ENCODE results near the gene SDK1. TPM values are rescaled to one million over a fixed set of nuclear protein-coding genes. Genes with fewer than 3 reads are reported as not detected.

Gene SDK1
- total and polyA plus RNA-seq, 4 donors = 0.12 to 0.47 (median 0.36) TPM

DNA sequence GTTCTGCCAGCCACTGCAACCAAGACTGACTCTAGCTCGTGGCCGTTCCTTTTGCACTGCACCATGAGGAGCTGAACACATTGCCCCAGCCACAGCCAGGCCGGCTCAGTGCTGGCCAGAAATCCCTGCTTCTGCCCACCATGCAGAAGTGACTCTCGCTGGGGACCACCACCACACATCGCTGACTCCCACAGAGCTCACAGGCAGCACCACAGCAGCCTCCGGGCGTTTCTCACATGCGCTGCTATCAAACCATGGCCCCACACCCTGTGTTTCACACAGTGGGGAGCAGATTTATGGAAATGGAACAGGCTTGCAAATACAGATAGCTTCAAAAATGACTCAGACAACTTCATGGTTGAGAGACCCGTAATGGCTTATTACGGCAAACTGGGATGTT, 15.4 kb upstream of the SDK1 start:
- no peak overlapping the region for H3K4me3 ChIP-seq (ENCODE audit: low read depth in 1 of 3, low read length in 3 of 3)
- TF ChIP-seq YY1 (IDR thresholded peaks at IDR 0.05) (no peak), HNF4G (IDR thresholded peaks at IDR 0.05) (no peak), JUND (IDR thresholded peaks at IDR 0.05) (no peak), ZBTB33 (IDR thresholded peaks at IDR 0.05) (no peak), FOXA2 (IDR thresholded peaks at IDR 0.05) (no peak), TAF1 (conservative IDR thresholded peaks at IDR 0.05) (no peak)
- TF ChIP-seq, protein P1, sequence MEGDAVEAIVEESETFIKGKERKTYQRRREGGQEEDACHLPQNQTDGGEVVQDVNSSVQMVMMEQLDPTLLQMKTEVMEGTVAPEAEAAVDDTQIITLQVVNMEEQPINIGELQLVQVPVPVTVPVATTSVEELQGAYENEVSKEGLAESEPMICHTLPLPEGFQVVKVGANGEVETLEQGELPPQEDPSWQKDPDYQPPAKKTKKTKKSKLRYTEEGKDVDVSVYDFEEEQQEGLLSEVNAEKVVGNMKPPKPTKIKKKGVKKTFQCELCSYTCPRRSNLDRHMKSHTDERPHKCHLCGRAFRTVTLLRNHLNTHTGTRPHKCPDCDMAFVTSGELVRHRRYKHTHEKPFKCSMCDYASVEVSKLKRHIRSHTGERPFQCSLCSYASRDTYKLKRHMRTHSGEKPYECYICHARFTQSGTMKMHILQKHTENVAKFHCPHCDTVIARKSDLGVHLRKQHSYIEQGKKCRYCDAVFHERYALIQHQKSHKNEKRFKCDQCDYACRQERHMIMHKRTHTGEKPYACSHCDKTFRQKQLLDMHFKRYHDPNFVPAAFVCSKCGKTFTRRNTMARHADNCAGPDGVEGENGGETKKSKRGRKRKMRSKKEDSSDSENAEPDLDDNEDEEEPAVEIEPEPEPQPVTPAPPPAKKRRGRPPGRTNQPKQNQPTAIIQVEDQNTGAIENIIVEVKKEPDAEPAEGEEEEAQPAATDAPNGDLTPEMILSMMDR (IDR thresholded peaks at IDR 0.05; ENCODE audit: low read depth, low read length, missing input control) = no peak
- WGBS = 77% methylated on average over 10 of the region's 10 CpGs

DNA sequence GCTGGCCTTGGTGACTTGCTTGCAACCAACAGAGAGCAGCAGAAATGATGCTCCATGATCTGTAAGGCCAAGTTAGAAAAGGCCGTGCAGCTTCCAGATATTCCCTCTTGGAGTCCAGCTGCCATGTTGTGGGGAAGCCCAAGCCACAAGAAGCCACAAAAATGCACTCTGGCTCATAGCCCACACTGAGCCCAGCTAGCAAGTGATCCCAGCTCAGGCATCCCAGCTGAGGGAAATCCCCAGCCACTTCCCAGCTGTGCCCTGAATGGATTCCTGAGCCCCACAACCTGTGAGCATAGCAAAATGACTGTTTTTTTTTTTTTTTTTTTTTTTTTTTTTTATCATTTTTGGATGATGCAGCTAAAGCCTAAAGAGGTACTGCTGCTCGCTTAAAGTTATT, 11.1 kb upstream of the SDK1 start:
- Histone ChIP-seq H3K27me3 (ENCODE audit: control insufficient read depth in 4 of 4, insufficient read depth in 4 of 4, low read length in 3 of 4) (no peaks in the 10 kb centered on the region), H3K36me3 (ENCODE audit: control insufficient read depth in 4 of 4, insufficient read depth in 3 of 4, low read depth in 1 of 4, low read length in 3 of 4) (no peaks in the 10 kb centered on the region), H3K9ac (ENCODE audit: low read depth in 1 of 2, low read length in 2 of 2) (no peak overlapping the region), H3K27ac (ENCODE audit: low read depth in 1 of 2, low read length in 2 of 2) (no peak overlapping the region), H3K4me3 (ENCODE audit: low read depth in 1 of 3, low read length in 3 of 3) (no peak overlapping the region), H3K9me3 (ENCODE audit: control insufficient read depth in 4 of 4, low read length in 3 of 4) (peaks cover 0 to 5% (median 3%) of the 10 kb centered on the region in 4 donors), H3K4me1 (ENCODE audit: control insufficient read depth in 4 of 4, insufficient read depth in 4 of 4, low read length in 3 of 4) (no peaks in the 10 kb centered on the region)
- 84% methylated on average over 2 of the region's 2 CpGs for WGBS
- no peak for DNase-seq (ENCODE audit: low spot score)
- TF ChIP-seq, protein P2, sequence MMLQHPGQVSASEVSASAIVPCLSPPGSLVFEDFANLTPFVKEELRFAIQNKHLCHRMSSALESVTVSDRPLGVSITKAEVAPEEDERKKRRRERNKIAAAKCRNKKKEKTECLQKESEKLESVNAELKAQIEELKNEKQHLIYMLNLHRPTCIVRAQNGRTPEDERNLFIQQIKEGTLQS (IDR thresholded peaks at IDR 0.05) = no peak
- TF ChIP-seq, protein P1 (IDR thresholded peaks at IDR 0.05; ENCODE audit: low read depth, low read length, missing input control) = no peak
- TF ChIP-seq JUND (IDR thresholded peaks at IDR 0.05) = no peak
- TF ChIP-seq FOXA1 (IDR thresholded peaks at IDR 0.05) = no peak
- no peak for TF ChIP-seq NR2F2 (IDR thresholded peaks at IDR 0.05)
- TF ChIP-seq TAF1 (conservative IDR thresholded peaks at IDR 0.05) = no peak
- no peak for TF ChIP-seq GABPA (IDR thresholded peaks at IDR 0.05 in 1 of 2, conservative IDR thresholded peaks at IDR 0.05 in 1 of 2)
- no peak for TF ChIP-seq HNF4A (conservative IDR thresholded peaks at IDR 0.05)
- no peak for TF ChIP-seq HNF4G (IDR thresholded peaks at IDR 0.05)
- TF ChIP-seq SP1 (IDR thresholded peaks at IDR 0.05) = no peak
- TF ChIP-seq, protein P3, sequence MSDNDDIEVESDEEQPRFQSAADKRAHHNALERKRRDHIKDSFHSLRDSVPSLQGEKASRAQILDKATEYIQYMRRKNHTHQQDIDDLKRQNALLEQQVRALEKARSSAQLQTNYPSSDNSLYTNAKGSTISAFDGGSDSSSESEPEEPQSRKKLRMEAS (IDR thresholded peaks at IDR 0.05) = no peak
- no peak for TF ChIP-seq FOXA2 (IDR thresholded peaks at IDR 0.05)
- no peak for TF ChIP-seq REST (IDR thresholded peaks at IDR 0.05)
- TF ChIP-seq ZBTB33 (IDR thresholded peaks at IDR 0.05) = no peak
- no peak for TF ChIP-seq RXRA (IDR thresholded peaks at IDR 0.05)
- TF ChIP-seq YY1 (IDR thresholded peaks at IDR 0.05) = no peak
- no peak for TF ChIP-seq RAD21 (IDR thresholded peaks at IDR 0.05)
- TF ChIP-seq EGR1 (IDR thresholded peaks at IDR 0.05; ENCODE audit: low read depth in 2 of 2) = no peak

More for the DNA sequence above, 15.4 kb upstream of the SDK1 start:
- DNase-seq (ENCODE audit: low spot score) = no peak
- Histone ChIP-seq H3K9ac (ENCODE audit: low read depth in 1 of 2, low read length in 2 of 2) (no peak overlapping the region), H3K27ac (ENCODE audit: low read depth in 1 of 2, low read length in 2 of 2) (no peak overlapping the region), H3K4me1 (ENCODE audit: control insufficient read depth in 4 of 4, insufficient read depth in 4 of 4, low read length in 3 of 4) (no peaks in the 10 kb centered on the region), H3K27me3 (ENCODE audit: control insufficient read depth in 4 of 4, insufficient read depth in 4 of 4, low read length in 3 of 4) (peaks cover 0 to 2% (median 0%) of the 10 kb centered on the region in 4 donors), H3K36me3 (ENCODE audit: control insufficient read depth in 4 of 4, insufficient read depth in 3 of 4, low read depth in 1 of 4, low read length in 3 of 4) (no peaks in the 10 kb centered on the region), H3K9me3 (ENCODE audit: control insufficient read depth in 4 of 4, low read length in 3 of 4) (peaks cover 0 to 5% (median 3%) of the 10 kb centered on the region in 4 donors)

Data from liver (tissue), 9 donors.